ENCODE measurements around the gene FAM193A. TPM values are rescaled to one million over a fixed set of nuclear protein-coding genes. Genes with fewer than 3 reads are reported as not detected.

The FAM193A gene
- polyA plus RNA-seq, 1 of the 3 experiments (the other 2 are of a cell fraction): 9.2 TPM

DNA sequence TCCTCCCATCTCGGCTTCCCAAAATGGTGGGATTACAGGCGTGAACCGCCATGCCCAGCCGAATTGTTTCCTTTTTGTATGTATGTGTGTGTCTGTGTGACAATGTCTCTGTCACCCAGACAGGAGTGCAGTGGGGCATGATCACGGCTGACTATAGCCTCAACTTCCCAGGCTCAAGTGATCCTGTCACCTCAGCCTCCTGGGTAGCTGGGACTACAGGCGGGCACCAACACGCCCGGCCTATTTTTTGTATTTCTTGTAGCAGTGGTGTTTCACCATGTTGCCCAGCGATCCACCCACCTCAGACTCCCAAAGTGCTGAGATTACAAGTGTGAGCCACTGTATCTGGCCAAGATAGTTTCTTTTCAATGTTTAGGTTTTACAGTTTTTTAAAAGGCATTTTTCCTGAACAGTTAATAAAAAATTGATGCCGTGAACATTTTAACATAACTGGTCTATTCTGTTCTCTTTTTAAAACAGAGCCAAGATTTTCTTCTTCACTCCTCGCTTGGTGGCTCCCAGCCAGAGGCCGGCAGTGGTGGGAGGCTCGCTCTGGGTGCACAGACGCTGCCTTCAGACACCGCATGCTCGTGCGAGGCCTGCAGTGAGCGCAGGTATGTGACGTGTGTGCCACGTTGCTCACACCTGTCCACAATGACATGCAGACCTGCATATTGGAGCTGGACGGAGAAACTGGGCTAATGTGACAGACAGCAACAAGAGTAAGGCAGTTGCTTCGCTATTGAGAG is 88.5 kb downstream of the FAM193A start:
- no peak overlapping the region for H3K9ac ChIP-seq
- no peak overlapping the region for H3K4me2 ChIP-seq
- H3K4me1 ChIP-seq (ENCODE audit: control insufficient read depth in 1 of 2, insufficient read depth in 2 of 2, low read depth in 1 of 2, low read length in 1 of 2): no peaks in the 10 kb centered on the region
- H3K27me3 ChIP-seq (ENCODE audit: insufficient read depth): no peaks in the 10 kb centered on the region
- H3K9me3 ChIP-seq: no peaks in the 10 kb centered on the region
- CTCF ChIA-PET: no interaction called here
- DNase-seq: no peak
- H3K79me2 ChIP-seq (ENCODE audit: insufficient read depth): peaks cover 72% of the 10 kb centered on the region
- no peak overlapping the region for H2AFZ ChIP-seq (ENCODE audit: low read depth)
- H3K36me3 ChIP-seq (replicated peaks in 1 of 2; ENCODE audit: control insufficient read depth in 1 of 2, insufficient read depth in 2 of 2, low read length in 1 of 2): peaks cover 13 to 16% of the 10 kb centered on the region in 2 experiments
- TF ChIP-seq TCF12 (IDR thresholded peaks at IDR 0.05) (no peak), YY1 (IDR thresholded peaks at IDR 0.05; ENCODE audit: low read depth) (no peak), SIN3A (IDR thresholded peaks at IDR 0.05; ENCODE audit: borderline replicate concordance, low read depth, low read length) (no peak), EZH2phosphoT487 (IDR thresholded peaks at IDR 0.05; ENCODE audit: borderline replicate concordance, low read depth) (no peak), NFIC (IDR thresholded peaks at IDR 0.05; ENCODE audit: borderline replicate concordance) (no peak), TAF1 (IDR thresholded peaks at IDR 0.05; ENCODE audit: borderline replicate concordance, low read depth, low read length) (no peak), SMC3 (IDR thresholded peaks at IDR 0.05; ENCODE audit: low read depth, low read length) (no peak), RXRA (IDR thresholded peaks at IDR 0.05; ENCODE audit: borderline replicate concordance, low read depth) (no peak), FOXM1 (IDR thresholded peaks at IDR 0.05; ENCODE audit: low read depth) (no peak), ELF1 (IDR thresholded peaks at IDR 0.05) (no peak)
- TF ChIP-seq, protein P1, sequence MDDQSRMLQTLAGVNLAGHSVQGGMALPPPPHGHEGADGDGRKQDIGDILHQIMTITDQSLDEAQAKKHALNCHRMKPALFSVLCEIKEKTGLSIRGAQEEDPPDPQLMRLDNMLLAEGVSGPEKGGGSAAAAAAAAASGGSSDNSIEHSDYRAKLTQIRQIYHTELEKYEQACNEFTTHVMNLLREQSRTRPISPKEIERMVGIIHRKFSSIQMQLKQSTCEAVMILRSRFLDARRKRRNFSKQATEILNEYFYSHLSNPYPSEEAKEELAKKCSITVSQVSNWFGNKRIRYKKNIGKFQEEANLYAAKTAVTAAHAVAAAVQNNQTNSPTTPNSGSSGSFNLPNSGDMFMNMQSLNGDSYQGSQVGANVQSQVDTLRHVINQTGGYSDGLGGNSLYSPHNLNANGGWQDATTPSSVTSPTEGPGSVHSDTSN (IDR thresholded peaks at IDR 0.05): no peak
- TF ChIP-seq, protein P2, sequence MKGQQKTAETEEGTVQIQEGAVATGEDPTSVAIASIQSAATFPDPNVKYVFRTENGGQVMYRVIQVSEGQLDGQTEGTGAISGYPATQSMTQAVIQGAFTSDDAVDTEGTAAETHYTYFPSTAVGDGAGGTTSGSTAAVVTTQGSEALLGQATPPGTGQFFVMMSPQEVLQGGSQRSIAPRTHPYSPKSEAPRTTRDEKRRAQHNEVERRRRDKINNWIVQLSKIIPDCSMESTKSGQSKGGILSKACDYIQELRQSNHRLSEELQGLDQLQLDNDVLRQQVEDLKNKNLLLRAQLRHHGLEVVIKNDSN (IDR thresholded peaks at IDR 0.05; ENCODE audit: borderline replicate concordance, low read depth): no peak
- TF ChIP-seq, protein P3, sequence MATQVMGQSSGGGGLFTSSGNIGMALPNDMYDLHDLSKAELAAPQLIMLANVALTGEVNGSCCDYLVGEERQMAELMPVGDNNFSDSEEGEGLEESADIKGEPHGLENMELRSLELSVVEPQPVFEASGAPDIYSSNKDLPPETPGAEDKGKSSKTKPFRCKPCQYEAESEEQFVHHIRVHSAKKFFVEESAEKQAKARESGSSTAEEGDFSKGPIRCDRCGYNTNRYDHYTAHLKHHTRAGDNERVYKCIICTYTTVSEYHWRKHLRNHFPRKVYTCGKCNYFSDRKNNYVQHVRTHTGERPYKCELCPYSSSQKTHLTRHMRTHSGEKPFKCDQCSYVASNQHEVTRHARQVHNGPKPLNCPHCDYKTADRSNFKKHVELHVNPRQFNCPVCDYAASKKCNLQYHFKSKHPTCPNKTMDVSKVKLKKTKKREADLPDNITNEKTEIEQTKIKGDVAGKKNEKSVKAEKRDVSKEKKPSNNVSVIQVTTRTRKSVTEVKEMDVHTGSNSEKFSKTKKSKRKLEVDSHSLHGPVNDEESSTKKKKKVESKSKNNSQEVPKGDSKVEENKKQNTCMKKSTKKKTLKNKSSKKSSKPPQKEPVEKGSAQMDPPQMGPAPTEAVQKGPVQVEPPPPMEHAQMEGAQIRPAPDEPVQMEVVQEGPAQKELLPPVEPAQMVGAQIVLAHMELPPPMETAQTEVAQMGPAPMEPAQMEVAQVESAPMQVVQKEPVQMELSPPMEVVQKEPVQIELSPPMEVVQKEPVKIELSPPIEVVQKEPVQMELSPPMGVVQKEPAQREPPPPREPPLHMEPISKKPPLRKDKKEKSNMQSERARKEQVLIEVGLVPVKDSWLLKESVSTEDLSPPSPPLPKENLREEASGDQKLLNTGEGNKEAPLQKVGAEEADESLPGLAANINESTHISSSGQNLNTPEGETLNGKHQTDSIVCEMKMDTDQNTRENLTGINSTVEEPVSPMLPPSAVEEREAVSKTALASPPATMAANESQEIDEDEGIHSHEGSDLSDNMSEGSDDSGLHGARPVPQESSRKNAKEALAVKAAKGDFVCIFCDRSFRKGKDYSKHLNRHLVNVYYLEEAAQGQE (IDR thresholded peaks at IDR 0.05; ENCODE audit: low read depth, low read length): no peak
- TF ChIP-seq, protein P4, sequence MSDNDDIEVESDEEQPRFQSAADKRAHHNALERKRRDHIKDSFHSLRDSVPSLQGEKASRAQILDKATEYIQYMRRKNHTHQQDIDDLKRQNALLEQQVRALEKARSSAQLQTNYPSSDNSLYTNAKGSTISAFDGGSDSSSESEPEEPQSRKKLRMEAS (IDR thresholded peaks at IDR 0.05; ENCODE audit: low read depth): no peak
- TF ChIP-seq, protein P5, sequence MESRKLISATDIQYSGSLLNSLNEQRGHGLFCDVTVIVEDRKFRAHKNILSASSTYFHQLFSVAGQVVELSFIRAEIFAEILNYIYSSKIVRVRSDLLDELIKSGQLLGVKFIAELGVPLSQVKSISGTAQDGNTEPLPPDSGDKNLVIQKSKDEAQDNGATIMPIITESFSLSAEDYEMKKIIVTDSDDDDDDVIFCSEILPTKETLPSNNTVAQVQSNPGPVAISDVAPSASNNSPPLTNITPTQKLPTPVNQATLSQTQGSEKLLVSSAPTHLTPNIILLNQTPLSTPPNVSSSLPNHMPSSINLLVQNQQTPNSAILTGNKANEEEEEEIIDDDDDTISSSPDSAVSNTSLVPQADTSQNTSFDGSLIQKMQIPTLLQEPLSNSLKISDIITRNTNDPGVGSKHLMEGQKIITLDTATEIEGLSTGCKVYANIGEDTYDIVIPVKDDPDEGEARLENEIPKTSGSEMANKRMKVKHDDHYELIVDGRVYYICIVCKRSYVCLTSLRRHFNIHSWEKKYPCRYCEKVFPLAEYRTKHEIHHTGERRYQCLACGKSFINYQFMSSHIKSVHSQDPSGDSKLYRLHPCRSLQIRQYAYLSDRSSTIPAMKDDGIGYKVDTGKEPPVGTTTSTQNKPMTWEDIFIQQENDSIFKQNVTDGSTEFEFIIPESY (IDR thresholded peaks at IDR 0.05; ENCODE audit: borderline replicate concordance, low read depth): no peak
- H4K20me1 ChIP-seq (ENCODE audit: insufficient read depth): peaks cover 52% of the 10 kb centered on the region
- H3F3A ChIP-seq (replicated peaks; ENCODE audit: insufficient read depth): no peaks in the 10 kb centered on the region
- 94% methylated on average over 22 of the region's 22 CpGs for WGBS (ENCODE audit: low lambda C conversion rate)
- no peak overlapping the region; a peak in 1 of 4 replicates for H3K27ac ChIP-seq (ENCODE audit: low read depth in 2 of 2, low read length in 1 of 2)
- POLR2A ChIA-PET: no interaction called here
- no peaks in the 10 kb centered on the region for H3K9me2 ChIP-seq
- H3K4me3 ChIP-seq (ENCODE audit: low read depth in 2 of 2, low read length in 1 of 2): no peak overlapping the region

All from SK-N-SH (cell line).